HepG2 (cell line): ENCODE data around the gene AGRN.

Experiments
- CTCF ChIP-seq: sonication (generic); formaldehyde crosslinking; IDR thresholded peaks from 2 replicates; pipeline ENCODE4 v1.5.0; 2020; ENCODE audit warnings: mild to moderate bottlenecking, missing genetic modification reagents, moderate library complexity
- POLR2A ChIP-seq, 2 experiments: IDR thresholded peaks; 2 replicates each; pipeline ENCODE4 v1.6.1; 2011; ENCODE audit warnings: low read depth in 2 of 2, low read length in 2 of 2, mild to moderate bottlenecking in 1 of 2, moderate library complexity in 1 of 2; ENCODE audit not compliant: insufficient read depth in 1 of 2

DNA sequence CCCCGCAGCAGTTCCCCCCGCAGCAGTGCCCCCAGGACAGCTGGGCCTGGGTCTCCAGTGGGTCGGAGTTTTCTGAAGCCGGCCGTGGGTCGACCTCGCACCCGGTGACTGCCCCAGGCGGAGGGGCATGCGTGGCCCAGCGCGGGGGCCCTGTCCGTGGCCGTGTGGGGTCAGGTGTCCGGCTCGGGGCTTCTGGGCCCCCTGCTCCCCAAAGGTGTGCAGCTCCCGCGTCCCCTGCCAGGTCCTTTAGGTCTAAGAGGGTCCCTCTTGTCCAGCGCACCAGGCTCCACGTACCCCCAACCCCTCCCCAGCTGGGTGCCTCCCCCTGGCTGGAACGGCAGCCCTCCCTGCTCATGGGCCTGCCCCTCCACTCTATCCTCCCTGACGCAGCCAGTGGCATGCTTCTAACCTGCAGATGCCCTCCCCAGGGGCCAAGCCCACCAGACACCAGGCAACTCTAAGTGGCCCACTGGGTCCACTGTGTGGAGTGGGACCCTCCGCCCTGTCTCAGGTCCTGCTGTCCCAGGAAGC lies 14.1 kb upstream of the AGRN start:
- TF ChIP-seq CTCF (CRISPR knock-in tag), result no peak
- TF ChIP-seq POLR2A (IDR thresholded peaks at IDR 0.05; ENCODE audit: insufficient read depth in 1 of 2, low read depth in 2 of 2, low read length in 2 of 2), result no peak
